ENCODE results near the gene COG7. TPM values are rescaled to one million over a fixed set of nuclear protein-coding genes. Genes with fewer than 3 reads are reported as not detected.
"Not testable (repeated sequence)": the region's sequence is repeated elsewhere in the genome, so short reads cannot be mapped to it uniquely, and the experiment has no call there.

COG7 gene
- total and polyA plus RNA-seq, 9 donors, result 10.6 to 20.8 (median 12.3) TPM

DNA sequence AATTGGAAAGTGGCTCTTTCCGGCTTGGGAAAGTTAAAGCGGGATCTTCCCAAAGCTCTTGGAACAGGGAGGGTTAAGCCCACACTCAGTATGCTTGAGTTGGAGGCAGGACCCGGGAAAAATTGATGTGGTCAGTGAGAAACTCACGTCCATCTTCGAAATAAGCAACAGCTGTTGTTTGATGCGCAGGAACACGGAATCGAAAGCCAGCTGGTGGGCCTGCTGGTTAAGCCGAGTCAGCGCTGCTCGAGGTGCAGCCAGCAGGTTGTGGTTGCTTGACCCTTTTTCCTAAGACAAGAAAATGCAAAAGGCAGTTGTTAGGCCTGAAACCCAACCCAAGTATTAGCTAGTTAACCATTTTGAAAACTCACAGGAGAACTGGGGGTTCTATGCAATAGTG, 49.4 kb downstream of the COG7 start:
- H3K36me3 ChIP-seq (ENCODE audit: control insufficient read depth, insufficient read depth, low read length), result peaks cover 42% of the 10 kb centered on the region
- DNase-seq, result peak; percentile 58

DNA sequence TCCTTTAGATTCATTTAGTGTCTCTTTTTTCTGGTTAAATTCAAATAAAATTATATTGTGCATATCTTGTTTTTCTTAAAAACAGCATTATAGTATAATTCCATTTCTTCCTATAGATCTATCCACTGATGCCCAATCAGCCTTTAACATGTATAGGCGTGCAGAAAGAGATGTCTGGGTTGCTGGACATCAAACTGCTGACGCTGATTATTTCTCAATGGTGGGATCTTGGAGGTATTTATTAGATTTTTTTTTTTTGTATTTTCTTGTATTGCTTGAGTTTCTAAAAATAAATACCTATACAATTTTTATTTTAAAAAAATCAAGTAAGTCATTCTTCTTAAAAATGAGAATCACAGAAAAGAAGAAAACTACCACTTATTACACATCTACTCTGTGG, 50.9 kb downstream of the COG7 start:
- Histone ChIP-seq H3K27ac (ENCODE audit: low read length) (no peak overlapping the region), H3K4me3 (ENCODE audit: low read length) (no peak overlapping the region), H3K36me3 (ENCODE audit: control insufficient read depth, insufficient read depth, low read length) (peaks cover 45% of the 10 kb centered on the region), H3K9me3 (replicated peaks; ENCODE audit: control insufficient read depth, low read depth, low read length) (no peaks in the 10 kb centered on the region), H3K27me3 (ENCODE audit: control insufficient read depth, insufficient read depth, low read length) (no peaks in the 10 kb centered on the region), H3K4me1 (ENCODE audit: control insufficient read depth, insufficient read depth, low read length) (peaks cover 50% of the 10 kb centered on the region)
- no CpG with 5 or more reads among the region's 2 CpGs for WGBS (ENCODE audit: insufficient coverage)
- DNase-seq, result no peak

More for the DNA sequence above, 49.4 kb downstream of the COG7 start:
- H3K27me3 ChIP-seq (ENCODE audit: control insufficient read depth, insufficient read depth, low read length), result no peaks in the 10 kb centered on the region
- H3K4me3 ChIP-seq (ENCODE audit: low read length), result no peak overlapping the region
- H3K9me3 ChIP-seq (replicated peaks; ENCODE audit: control insufficient read depth, low read depth, low read length), result no peaks in the 10 kb centered on the region
- 56% methylated on average over 9 of the region's 11 CpGs for WGBS (ENCODE audit: insufficient coverage)
- H3K27ac ChIP-seq (ENCODE audit: low read length), result peak overlapping the region; percentile 65
- peaks cover 47% of the 10 kb centered on the region for H3K4me1 ChIP-seq (ENCODE audit: control insufficient read depth, insufficient read depth, low read length)

DNA sequence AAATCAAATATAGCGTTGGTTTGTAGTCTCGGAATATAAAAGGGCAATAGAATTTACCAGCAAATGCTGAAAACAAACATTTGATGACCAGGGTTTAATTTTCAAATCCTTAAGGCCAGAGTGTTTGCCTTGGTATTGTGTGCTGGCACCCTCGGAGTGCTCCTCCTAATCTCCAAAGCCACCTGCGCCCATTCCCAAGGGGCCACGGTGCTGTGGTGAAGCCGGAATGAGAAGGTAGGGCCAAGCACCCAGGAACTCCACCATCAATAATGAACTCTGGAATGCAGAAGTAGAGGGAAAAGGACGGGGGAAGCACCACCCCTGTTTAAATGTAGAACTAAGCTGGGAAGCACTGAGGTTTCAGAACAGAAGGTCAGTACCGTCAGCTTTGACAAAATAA, 51.9 kb downstream of the COG7 start:
- no peaks in the 10 kb centered on the region for H3K9me3 ChIP-seq (replicated peaks; ENCODE audit: control insufficient read depth, low read depth, low read length)
- H3K36me3 ChIP-seq (ENCODE audit: control insufficient read depth, insufficient read depth, low read length), result peaks cover 46% of the 10 kb centered on the region

DNA sequence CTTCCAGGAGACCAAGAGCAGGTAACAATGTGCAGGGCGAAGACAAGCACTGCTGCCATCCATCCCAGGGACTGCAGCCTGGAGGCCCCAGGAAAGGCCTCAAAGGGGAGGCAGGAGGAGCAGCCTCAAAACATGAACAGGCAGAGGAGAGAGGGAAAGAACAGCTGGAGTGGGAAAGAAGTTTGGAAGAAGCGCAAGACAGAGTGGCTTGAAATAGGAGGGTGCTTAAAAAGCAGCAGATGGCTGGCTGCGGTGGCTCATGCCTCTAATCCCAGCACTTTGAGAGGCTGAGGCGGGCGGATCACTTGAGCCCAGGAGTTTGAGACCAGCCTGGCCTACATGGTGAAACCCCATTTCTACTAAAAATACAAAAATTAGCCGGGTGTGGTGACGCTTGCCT, 52.5 kb downstream of the COG7 start:
- DNase-seq, result peak; percentile 58

More for the DNA sequence above, 51.9 kb downstream of the COG7 start:
- 100% methylated on average over 1 of the region's 8 CpGs for WGBS (ENCODE audit: insufficient coverage)
- peaks cover 44% of the 10 kb centered on the region for H3K4me1 ChIP-seq (ENCODE audit: control insufficient read depth, insufficient read depth, low read length)
- no peak overlapping the region for H3K4me3 ChIP-seq (ENCODE audit: low read length)
- no peaks in the 10 kb centered on the region for H3K27me3 ChIP-seq (ENCODE audit: control insufficient read depth, insufficient read depth, low read length)
- no peak for DNase-seq
- H3K27ac ChIP-seq (ENCODE audit: low read length), result no peak overlapping the region

DNA sequence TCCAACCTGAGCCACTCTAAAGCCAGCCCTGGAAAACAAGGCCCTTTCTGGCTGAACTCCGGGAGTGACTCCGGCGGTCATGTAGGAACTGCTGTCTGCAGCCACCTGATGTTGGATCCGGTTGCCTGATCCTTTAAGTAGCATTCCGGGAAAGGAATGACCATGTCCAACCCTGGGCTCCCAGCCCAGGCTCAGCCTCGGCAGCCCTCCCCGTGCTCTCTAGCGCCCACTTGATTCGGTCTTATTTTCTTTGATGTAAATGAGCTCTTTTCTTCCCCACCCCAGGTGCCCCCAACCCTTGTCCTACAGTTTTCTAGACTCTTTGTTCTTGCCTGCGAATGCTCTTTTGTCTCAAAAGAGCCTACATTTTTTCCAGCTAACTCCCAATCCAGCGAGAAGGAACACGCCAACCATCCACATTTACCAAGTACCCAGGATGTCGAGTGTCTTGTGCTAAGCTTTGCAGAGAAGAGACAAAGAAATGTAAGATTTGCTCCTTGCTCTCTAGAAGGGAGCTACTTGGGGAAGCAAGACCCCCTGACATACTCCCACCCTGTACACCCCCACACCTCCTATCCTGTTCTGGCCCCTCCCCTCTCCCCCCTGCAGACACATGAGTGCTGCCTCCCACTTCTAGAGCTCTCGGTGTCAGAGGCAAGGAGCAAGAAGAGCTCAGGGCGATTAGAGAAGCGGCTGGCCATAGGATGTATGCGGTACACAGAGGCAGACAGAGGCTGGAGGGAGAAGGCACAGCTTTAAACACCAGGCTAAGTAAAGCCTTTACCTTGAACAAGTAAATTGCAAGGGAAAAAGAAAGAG, 53.8 kb downstream of the COG7 start:
- H3K4me1 ChIP-seq (ENCODE audit: control insufficient read depth, insufficient read depth, low read length), result peaks cover 42% of the 10 kb centered on the region
- 24% methylated on average over 9 of the region's 17 CpGs for WGBS (ENCODE audit: insufficient coverage)
- peaks cover 47% of the 10 kb centered on the region for H3K36me3 ChIP-seq (ENCODE audit: control insufficient read depth, insufficient read depth, low read length)
- H3K4me3 ChIP-seq (ENCODE audit: low read length), result no peak overlapping the region
- peak overlapping the region; percentile 83 for H3K27ac ChIP-seq (ENCODE audit: low read length)
- no peaks in the 10 kb centered on the region for H3K27me3 ChIP-seq (ENCODE audit: control insufficient read depth, insufficient read depth, low read length)
- H3K9me3 ChIP-seq (replicated peaks; ENCODE audit: control insufficient read depth, low read depth, low read length), result no peaks in the 10 kb centered on the region
- peak; percentile 93 for DNase-seq

More for the DNA sequence above, 52.5 kb downstream of the COG7 start:
- not testable (repeated sequence) for H3K27me3 ChIP-seq (ENCODE audit: control insufficient read depth, insufficient read depth, low read length); H3K4me3 ChIP-seq (ENCODE audit: low read length); H3K9me3 ChIP-seq (replicated peaks; ENCODE audit: control insufficient read depth, low read depth, low read length)
- Histone ChIP-seq H3K36me3 (ENCODE audit: control insufficient read depth, insufficient read depth, low read length) (peaks cover 49% of the 10 kb centered on the region), H3K27ac (ENCODE audit: low read length) (peak overlapping the region; percentile 63), H3K4me1 (ENCODE audit: control insufficient read depth, insufficient read depth, low read length) (peaks cover 44% of the 10 kb centered on the region)
- WGBS (ENCODE audit: insufficient coverage), result 65% methylated on average over 3 of the region's 7 CpGs

DNA sequence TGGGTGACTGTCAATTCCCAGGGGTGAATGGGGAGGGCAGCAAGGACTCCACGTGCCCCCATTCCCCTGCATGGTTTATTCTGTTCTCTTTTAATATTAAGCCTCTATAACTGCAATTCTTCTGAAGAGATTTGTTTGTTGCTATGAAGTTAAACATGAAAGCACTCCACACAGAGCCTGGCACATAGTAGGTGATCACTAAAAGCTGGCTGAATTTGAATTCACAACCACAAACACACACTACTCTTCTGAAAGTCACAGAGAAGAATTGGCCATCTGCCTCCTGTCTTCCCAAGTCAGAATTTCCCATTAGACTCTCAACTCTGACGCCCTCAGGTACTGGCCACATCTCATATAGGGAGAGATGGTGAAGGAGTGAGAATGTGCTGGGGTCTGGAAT, 55.5 kb downstream of the COG7 start:
- no peaks in the 10 kb centered on the region for H3K27me3 ChIP-seq (ENCODE audit: control insufficient read depth, insufficient read depth, low read length)
- no peak overlapping the region for H3K4me3 ChIP-seq (ENCODE audit: low read length)
- H3K27ac ChIP-seq (ENCODE audit: low read length), result no peak overlapping the region
- no CpG with 5 or more reads among the region's 2 CpGs for WGBS (ENCODE audit: insufficient coverage)
- no peaks in the 10 kb centered on the region for H3K9me3 ChIP-seq (replicated peaks; ENCODE audit: control insufficient read depth, low read depth, low read length)
- peaks cover 38% of the 10 kb centered on the region for H3K36me3 ChIP-seq (ENCODE audit: control insufficient read depth, insufficient read depth, low read length)
- DNase-seq, result no peak
- peaks cover 36% of the 10 kb centered on the region for H3K4me1 ChIP-seq (ENCODE audit: control insufficient read depth, insufficient read depth, low read length)

DNA sequence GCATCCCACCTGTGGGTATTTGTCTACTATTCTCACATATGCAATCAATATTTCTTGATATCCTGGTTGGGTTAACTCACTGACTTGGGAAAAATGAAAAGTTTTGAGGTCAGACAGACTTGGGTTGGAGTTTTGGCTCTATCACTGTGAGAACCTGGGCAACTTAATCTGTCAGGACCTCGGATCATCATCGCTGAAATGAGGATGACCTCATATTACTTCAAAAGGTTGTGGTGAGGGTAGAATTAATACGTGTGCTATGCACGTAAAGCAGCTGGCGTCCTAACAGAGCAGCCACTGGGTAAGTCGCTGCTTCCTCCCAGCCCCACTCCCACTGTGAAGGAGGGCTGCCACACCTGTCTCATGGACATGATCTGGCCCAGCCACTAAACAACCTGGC, 57.3 kb downstream of the COG7 start:
- no peak for DNase-seq
- Histone ChIP-seq H3K27ac (ENCODE audit: low read length) (no peak overlapping the region), H3K27me3 (ENCODE audit: control insufficient read depth, insufficient read depth, low read length) (no peaks in the 10 kb centered on the region)

DNA sequence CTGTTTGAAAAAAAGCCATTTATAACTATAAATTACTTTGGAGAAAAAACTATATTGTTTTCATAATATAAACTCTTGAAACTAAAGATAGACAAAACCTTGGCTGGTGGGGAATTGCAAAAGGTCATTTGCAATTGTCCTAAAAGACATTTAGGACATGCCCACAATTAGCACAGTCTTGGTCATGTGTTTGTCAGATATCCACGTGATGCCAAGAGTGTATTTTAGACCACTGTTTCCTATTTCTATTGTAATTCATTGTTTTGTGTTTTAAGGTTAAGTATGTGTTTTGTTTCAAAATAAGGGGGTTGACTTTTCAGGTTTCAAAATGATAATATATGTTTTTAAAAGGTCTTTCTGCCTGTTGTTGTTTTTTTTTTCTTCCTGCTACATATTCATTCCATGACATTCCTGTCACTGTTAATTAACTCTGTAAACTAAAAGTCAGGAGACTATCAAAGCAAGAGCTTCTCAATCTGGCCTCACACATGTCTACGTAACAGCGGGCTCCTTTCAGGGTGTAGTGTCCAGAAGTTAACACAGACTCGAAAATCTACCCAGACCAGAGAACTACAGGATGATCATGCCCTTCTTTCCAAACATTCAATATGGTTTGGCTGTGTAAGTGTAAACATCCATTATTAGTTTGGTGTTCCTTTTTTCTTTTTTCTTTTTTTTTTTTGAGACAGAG, 58.7 kb downstream of the COG7 start:
- no peak overlapping the region for H3K4me3 ChIP-seq (ENCODE audit: low read length)
- no peaks in the 10 kb centered on the region for H3K27me3 ChIP-seq (ENCODE audit: control insufficient read depth, insufficient read depth, low read length)
- no peak for DNase-seq
- H3K9me3 ChIP-seq (replicated peaks; ENCODE audit: control insufficient read depth, low read depth, low read length), result no peaks in the 10 kb centered on the region
- H3K36me3 ChIP-seq (ENCODE audit: control insufficient read depth, insufficient read depth, low read length), result peaks cover 61% of the 10 kb centered on the region
- H3K27ac ChIP-seq (ENCODE audit: low read length), result no peak overlapping the region
- H3K4me1 ChIP-seq (ENCODE audit: control insufficient read depth, insufficient read depth, low read length), result peaks cover 31% of the 10 kb centered on the region
- WGBS (ENCODE audit: insufficient coverage), result no CpG with 5 or more reads among the region's 4 CpGs

More for the DNA sequence above, 57.3 kb downstream of the COG7 start:
- Histone ChIP-seq H3K9me3 (replicated peaks; ENCODE audit: control insufficient read depth, low read depth, low read length) (no peaks in the 10 kb centered on the region), H3K4me1 (ENCODE audit: control insufficient read depth, insufficient read depth, low read length) (peaks cover 44% of the 10 kb centered on the region), H3K36me3 (ENCODE audit: control insufficient read depth, insufficient read depth, low read length) (peaks cover 50% of the 10 kb centered on the region), H3K4me3 (ENCODE audit: low read length) (no peak overlapping the region)
- whole genome bisulfite sequencing (ENCODE audit: insufficient coverage), result 88% methylated on average over 2 of the region's 6 CpGs

DNA sequence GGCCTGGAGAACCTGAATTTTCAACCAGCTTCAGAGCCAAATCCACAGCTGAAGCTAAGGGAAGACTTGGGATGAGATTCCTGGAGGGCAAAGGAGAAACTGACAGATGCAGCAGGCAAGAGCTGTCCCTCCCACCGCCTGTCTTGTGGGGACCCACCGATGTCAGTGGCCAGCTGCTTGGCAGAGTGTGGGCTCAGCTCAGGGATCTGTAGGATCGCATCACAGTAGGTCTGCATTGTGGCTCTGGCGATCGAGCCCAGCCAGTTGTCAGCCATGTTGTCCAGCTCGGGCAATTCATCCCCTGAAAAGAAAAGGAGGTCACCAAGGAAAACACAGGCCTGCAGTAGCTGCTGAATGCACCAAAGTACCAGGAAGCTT, 60.8 kb downstream of the COG7 start:
- H3K9me3 ChIP-seq (replicated peaks; ENCODE audit: control insufficient read depth, low read depth, low read length), result no peaks in the 10 kb centered on the region
- H3K36me3 ChIP-seq (ENCODE audit: control insufficient read depth, insufficient read depth, low read length), result peaks cover 62% of the 10 kb centered on the region
- H3K27ac ChIP-seq (ENCODE audit: low read length), result no peak overlapping the region
- H3K27me3 ChIP-seq (ENCODE audit: control insufficient read depth, insufficient read depth, low read length), result no peaks in the 10 kb centered on the region
- peaks cover 13% of the 10 kb centered on the region for H3K4me1 ChIP-seq (ENCODE audit: control insufficient read depth, insufficient read depth, low read length)
- H3K4me3 ChIP-seq (ENCODE audit: low read length), result no peak overlapping the region
- DNase-seq, result no peak
- 96% methylated on average over 6 of the region's 6 CpGs for WGBS (ENCODE audit: insufficient coverage)

DNA sequence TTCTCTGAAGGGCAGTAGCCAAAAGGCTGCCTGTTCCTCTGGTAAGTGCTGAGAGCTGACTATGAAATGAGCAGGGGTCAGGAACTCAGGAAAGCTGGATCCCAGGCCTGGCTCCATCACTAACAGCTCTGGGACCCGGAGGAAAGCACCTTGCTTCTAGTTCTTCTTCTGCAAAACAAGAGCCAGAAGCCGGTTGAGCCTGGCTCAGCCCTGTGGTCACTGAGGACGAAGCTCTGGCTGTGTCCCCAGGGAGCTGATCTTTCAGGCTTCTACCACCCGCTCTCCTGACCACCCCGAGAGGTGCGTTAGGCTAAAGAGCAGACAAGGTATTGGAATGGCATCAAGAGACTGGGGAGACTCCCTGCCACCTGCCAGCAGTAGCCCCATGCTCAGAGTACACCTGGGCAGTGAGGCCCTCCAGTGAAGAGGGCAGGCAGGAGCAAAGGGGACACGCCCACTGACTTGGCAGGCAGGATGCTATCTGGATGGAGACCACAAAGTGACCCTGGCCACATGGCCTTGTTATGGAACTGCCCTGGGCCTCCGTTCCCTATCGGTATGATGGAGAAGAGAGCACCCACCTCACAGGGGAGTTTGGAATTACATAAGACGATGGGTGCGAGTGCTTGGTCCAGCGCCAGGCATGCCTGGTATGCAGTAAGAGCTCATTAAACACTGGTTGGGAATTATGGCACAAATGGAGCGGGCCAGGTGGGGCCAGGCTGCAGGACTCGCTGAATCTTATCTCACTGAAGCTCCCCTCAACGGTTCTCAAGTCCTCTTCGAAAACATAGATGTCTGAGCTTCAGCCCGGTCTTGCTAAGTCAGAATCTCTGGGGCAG, 61.4 kb downstream of the COG7 start:
- Histone ChIP-seq H3K27me3 (ENCODE audit: control insufficient read depth, insufficient read depth, low read length) (no peaks in the 10 kb centered on the region), H3K27ac (ENCODE audit: low read length) (no peak overlapping the region), H3K36me3 (ENCODE audit: control insufficient read depth, insufficient read depth, low read length) (peaks cover 55% of the 10 kb centered on the region), H3K4me3 (ENCODE audit: low read length) (no peak overlapping the region), H3K4me1 (ENCODE audit: control insufficient read depth, insufficient read depth, low read length) (peaks cover 13% of the 10 kb centered on the region), H3K9me3 (replicated peaks; ENCODE audit: control insufficient read depth, low read depth, low read length) (no peaks in the 10 kb centered on the region)
- WGBS (ENCODE audit: insufficient coverage), result 89% methylated on average over 15 of the region's 17 CpGs
- DNase-seq, result no peak
